ENCODE measurements around the gene GATB.

Gene GATB

GRCh38 chr4:151760712-151761661, at the start of gene GATB:
GATB (minus strand) TSS chr4:151761007; CDS start chr4:151760982, 25 bp downstream.
- DNase-seq, result peak; percentile 95

GRCh38 chr4:151810476-151810875, 49.7 kb upstream of the GATB start:
- no peak for DNase-seq

- DNase-seq, result peak; percentile 68
Observed at GRCh38 chr4:151809716-151810115, 48.9 kb upstream of the GATB start.

DNA sequence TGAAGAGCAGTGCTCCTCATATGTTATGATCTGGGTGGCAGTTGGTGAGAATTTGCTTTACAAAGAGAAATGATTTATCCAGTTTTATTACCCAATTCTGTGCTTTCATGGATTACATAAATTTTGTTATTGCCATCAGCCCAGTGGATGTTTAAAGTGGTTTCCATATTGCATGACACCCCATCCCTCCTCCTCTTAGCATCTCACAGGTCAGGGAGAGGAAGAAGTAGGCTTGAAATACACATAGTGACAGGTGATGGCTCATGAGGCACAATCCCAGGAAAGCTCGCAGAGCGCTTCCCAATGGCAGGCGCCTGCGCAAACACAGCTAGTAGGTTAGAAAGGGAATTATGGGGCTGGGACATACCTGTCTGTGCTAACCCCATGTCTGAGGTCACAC, 47.7 kb upstream of the GATB start:
- DNase-seq, result no peak

DNA sequence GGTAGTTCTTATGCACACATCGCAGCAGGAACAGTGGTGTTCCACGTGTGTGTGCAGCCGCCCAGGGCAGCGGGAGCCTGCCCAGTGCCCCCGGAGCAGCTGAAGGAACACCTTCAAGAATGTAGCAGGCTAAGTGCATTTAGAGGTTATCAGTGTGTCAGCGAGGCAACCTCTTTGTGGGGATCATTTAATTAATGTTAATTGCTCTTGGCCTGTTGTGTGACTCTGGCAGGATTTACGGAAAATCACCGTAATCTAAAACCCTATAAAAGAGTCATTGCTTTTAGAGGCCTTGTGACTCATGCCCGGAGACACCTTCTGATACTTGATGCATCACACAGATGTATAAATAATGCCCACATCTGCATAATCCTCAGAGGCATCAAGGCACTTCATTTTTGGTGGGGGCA, 47.3 kb upstream of the GATB start:
- DNase-seq, result peak; percentile 16

- no peak for DNase-seq
Observed at GRCh38 chr4:151807220-151807619, 46.4 kb upstream of the GATB start.

DNA sequence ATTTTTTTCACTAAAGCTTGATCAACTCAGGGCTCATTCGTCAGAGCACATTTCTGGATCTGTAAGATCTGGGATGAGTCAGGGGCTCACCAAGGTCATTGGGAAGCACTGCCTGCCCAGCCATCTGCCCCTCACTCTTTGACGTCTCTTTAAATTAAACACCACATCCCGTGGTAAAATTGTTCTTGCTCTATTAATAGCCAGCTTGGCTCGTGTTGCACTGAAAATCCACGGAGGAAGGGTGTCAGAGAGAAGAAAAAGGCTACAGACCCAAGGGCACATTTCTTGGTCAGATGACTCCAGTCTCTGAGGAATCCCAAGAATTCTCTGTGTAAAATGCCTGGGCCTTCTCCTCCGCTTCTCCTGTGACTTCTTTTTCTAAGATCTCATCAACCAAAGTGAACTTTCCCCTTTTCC, 45.7 kb upstream of the GATB start:
- no peak for DNase-seq

DNA sequence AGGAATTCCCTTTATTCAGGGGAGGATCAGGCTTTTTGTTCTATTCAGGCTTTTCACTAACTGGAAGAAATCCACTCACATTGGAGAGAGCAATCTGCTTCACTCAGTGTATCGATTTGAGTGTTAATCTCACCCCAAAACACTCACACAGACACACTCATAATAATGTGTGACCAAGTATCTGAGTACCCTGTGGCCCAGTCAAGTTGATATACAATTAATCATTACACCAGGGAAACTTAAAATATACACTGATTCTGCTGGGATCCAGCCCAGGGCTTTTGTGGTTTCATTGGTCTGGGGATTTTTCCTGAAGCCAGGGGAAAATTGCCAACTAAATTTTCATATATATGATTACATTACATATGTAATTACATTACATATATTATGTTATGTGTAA, 44.0 kb upstream of the GATB start:
- DNase-seq, result no peak

DNA sequence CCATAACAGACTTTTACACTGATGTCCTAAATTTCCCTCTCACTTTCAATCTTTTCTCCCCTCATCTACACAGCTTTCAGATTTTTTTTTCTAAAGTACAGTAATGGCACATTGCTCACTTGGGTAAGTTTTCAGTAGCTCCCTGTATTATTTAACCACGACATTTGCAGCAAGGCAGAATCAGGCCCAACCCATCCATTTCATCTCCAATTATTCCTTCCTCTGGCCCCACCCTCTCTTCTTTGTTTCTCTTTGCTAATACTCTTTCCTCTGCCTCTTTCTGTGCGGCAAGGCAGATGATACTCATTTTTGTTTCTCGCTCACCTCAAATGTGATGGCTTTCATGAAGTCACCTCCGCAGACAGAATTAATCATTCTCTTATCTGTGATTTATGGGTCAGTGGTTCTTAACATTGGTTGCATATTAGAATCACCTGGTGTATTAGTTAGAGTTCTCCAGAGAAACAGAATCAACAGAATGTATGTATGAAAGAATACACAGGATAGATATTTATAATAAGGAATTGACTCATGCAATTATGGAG, 43.4 kb upstream of the GATB start:
- DNase-seq, result no peak

- no peak for DNase-seq
Observed at GRCh38 chr4:151803246-151803645, 42.4 kb upstream of the GATB start.

- no peak for DNase-seq
Observed at GRCh38 chr4:151801547-151802516, 41.0 kb upstream of the GATB start.

- DNase-seq, result no peak
Observed at GRCh38 chr4:151799417-151800012, 38.7 kb upstream of the GATB start.

- DNase-seq, result no peak
Observed at GRCh38 chr4:151798678-151799416, 38.0 kb upstream of the GATB start.

DNA sequence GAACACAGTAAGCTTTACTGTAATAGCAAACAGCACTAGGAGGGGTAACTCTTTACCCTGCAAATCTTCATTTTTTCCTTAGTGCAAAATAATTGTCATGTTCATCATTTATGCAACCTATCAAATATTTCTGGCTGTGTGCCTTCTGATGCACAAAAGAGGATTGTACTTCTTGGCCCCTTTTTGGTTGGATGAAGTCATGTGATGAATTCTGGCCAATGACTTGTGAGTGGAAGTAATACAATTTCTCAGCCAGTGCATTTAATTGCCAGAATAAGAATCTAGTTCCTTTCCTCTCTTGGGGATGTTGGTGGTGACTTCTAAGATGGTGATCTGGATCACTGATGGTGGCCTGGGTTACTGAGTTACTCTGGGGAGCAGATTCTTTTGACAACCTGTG, 37.0 kb upstream of the GATB start:
- DNase-seq, result no peak

GRCh38 chr4:151797131-151797530, 36.3 kb upstream of the GATB start:
- DNase-seq, result no peak

DNA sequence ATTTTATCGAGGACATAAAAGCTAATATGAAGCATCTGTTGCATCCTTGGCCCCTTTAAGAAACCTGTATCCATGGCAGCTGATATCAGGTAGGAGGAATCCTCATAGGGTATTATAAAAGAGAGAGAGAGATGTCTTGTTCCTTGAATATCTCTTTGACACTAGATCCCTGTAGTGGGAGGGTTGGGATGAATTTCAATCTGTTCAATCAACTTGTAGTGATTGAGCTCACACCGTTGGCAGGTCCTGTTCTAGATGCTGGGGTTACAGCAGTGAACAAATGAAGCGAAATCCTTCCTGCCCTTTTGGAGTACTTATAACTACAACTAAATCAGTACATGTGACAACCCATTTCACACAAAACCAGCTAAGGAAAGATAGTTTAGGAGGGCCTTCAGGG, 35.3 kb upstream of the GATB start:
- no peak for DNase-seq

- no peak for DNase-seq
Observed at GRCh38 chr4:151792995-151793394, 32.2 kb upstream of the GATB start.

DNA sequence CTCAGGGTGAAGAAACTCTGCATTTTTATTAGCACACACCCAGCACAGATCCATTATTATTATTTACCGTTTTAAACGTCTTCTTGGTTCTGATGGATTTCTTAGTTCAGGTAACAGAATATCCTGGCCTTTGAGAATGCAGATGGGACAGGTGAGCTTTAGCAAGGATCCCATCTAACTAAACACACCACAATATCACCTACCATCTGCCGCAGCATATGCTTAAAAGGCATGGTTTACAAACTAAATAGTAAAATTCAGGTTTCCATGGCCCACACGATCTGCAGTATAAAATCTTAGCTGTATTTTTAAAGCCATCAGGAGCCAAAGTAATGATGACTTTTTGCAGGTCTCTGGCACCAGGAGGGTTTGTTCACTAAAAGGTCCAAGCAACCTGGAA, 31.7 kb upstream of the GATB start:
- DNase-seq, result no peak

DNA sequence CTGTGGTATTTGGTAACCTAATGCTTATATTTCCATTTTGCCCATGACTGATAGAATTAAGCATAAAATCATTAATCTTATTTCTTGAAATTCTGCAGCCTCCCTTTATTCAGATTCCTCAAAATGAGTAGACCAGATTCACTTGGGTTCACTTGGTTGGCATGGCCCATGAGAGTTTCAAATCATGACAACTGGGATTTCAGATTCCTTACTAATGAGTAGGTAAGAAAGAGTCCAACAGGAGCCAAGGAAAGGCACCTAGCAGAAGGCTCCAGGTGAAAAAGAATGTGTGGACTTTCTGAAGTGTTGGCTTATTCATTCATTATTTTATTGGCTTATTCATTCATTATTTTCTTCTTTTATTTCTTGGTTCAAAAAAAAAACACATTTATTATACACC, 27.2 kb upstream of the GATB start:
- DNase-seq, result no peak

- DNase-seq, result no peak
Observed at GRCh38 chr4:151786158-151786495, 25.3 kb upstream of the GATB start.

GRCh38 chr4:151785484-151786157, 24.8 kb upstream of the GATB start:
- DNase-seq, result no peak

DNA sequence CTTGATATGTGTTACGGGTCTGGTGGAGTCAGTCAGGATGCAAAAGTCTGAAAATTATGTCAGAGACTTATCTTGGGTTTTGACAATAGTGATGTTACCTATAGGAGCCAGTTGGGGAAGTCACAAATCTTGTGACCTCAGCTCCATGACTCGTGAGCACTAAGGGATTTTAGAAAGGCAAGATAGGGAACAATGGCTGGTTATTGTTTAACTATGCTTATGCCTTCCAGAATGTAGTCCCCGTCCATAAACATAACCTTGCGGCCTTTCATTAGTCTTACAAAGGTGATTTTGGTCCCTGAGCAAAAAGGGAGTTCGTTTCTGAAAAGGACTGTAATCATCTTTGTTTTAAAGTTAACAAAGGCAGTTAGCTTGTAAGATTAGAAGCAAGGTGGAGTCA, 23.9 kb upstream of the GATB start:
- DNase-seq, result no peak

Measured in retina (tissue), 1 donor.